ENCODE data around the gene CHSY3.
"Not testable (repeated sequence)": the region's sequence is repeated elsewhere in the genome, so short reads cannot be mapped to it uniquely, and the experiment has no call there.

The CHSY3 gene

DNA sequence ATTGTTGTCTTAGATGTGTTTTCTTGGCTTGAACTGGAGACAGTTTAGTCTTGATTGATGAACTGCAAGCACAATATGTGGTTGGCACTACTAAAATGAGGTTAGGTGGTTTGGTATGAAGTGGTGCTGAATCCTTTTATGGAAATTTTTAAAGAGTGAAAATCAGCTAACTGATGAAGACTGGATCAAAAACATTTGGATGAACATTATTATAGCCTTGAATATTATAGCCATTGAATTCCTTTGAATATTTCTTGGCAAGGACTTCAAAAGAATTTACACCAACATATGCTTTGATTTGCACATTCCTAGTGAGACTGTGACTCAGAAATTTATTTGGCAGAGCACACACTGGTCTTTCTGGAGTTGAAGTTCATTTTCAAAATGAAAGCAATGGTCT, 318.3 kb downstream of the CHSY3 start:
- DNase-seq (ENCODE audit: low spot score), result no peak
- in situ Hi-C loops (cut with MboI; ENCODE audit: low pct_unique_long_range_greater_than_20kb, low sequenced_read_pairs, unreplicated experiment), result no loop called here

DNA sequence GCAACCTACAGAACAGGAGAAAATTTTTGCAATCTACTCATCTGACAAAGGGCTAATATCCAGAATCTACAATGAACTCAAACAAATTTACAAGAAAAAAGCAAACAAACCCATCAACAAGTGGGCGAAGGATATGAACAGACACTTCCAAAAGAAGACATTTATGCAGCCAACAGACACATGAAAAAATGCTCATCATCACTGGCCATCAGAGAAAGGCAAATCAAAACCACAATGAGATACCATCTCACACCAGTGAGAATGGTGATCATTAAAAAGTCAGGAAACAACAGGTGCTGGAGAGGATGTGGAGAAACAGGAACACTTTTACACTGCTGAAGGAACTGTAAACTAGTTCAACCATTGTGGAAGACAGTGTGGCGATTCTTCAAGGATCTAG, 322.3 kb downstream of the CHSY3 start:
- in situ Hi-C loops (cut with MboI; ENCODE audit: low pct_unique_long_range_greater_than_20kb, low sequenced_read_pairs, unreplicated experiment); DNase-seq (ENCODE audit: low spot score): not testable (repeated sequence)

More for the DNA sequence above, 318.3 kb downstream of the CHSY3 start:
- TF ChIP-seq, protein P1, sequence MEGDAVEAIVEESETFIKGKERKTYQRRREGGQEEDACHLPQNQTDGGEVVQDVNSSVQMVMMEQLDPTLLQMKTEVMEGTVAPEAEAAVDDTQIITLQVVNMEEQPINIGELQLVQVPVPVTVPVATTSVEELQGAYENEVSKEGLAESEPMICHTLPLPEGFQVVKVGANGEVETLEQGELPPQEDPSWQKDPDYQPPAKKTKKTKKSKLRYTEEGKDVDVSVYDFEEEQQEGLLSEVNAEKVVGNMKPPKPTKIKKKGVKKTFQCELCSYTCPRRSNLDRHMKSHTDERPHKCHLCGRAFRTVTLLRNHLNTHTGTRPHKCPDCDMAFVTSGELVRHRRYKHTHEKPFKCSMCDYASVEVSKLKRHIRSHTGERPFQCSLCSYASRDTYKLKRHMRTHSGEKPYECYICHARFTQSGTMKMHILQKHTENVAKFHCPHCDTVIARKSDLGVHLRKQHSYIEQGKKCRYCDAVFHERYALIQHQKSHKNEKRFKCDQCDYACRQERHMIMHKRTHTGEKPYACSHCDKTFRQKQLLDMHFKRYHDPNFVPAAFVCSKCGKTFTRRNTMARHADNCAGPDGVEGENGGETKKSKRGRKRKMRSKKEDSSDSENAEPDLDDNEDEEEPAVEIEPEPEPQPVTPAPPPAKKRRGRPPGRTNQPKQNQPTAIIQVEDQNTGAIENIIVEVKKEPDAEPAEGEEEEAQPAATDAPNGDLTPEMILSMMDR (IDR thresholded peaks at IDR 0.05; ENCODE audit: extremely low read depth, insufficient read depth, missing control alignments), result no peak

DNA sequence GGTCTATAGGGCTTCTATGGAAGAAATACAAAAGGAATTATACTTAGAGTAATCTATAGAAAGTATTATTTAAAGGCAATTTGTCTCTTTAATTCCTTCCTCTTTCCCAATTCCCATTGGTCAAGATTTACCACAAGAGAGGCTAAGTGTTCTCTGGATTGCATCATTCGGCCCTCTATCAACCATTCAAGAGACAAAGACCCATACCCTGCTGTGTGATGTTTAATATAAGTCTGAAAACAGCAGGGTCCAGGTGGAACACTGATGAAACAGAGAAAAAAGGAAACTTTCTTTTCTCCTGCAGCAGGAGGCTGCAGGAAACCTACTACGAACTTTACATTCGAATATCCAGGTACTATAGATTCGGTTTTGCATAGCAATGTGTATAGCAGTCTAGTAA, 323.4 kb downstream of the CHSY3 start:
- no peak for DNase-seq (ENCODE audit: low spot score)
- TF ChIP-seq, protein P1 (IDR thresholded peaks at IDR 0.05; ENCODE audit: extremely low read depth, insufficient read depth, missing control alignments), result no peak
- in situ Hi-C loops (cut with MboI; ENCODE audit: low pct_unique_long_range_greater_than_20kb, low sequenced_read_pairs, unreplicated experiment), result no loop called here

DNA sequence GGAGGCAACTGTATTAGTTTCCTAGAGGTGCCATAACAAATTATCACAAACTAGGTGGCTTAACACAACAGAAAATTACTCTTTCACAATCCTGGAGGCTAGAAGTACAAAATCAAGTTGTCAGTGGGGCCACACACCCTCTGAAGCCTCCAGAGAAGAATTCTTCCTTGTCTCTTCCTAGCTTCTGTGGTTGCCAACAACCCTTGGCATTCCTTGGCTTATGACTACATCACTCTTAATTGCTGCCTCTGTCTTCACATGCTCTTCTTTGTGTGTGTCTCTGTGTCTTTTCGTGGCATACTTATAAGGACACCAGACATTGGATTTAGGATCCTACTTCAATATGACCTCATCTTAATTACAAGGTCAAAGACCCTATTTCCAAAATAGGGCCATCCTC, 327.5 kb downstream of the CHSY3 start:
- no peak for DNase-seq (ENCODE audit: low spot score)
- TF ChIP-seq, protein P1 (IDR thresholded peaks at IDR 0.05; ENCODE audit: extremely low read depth, insufficient read depth, missing control alignments), result no peak
- in situ Hi-C loops (cut with MboI; ENCODE audit: low pct_unique_long_range_greater_than_20kb, low sequenced_read_pairs, unreplicated experiment), result no loop called here

DNA sequence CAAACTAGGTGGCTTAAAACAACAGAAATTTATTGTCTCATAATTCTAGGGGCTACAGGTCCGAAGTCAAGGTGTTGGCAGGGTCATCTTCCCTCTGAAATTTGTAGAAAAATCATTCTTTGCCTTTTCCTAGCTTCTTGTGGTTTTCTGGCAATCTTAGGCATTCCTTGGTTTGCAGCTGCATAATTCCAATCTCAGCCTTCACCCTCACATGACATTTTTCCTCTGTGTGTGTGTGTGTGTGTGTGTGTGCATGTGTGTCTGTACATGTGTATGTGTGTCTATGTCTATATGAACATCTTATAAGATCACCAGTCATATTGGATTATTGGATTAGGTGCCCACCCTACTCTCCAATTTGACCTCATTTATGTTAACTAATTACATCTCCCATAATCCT, 330.6 kb downstream of the CHSY3 start:
- in situ Hi-C loops (cut with MboI; ENCODE audit: low pct_unique_long_range_greater_than_20kb, low sequenced_read_pairs, unreplicated experiment), result no loop called here
- TF ChIP-seq, protein P1 (IDR thresholded peaks at IDR 0.05; ENCODE audit: extremely low read depth, insufficient read depth, missing control alignments), result no peak
- no peak for DNase-seq (ENCODE audit: low spot score)

All from GM13977 (cell line).